H1 (cell line): ENCODE data around the gene ACTR1A. TPM values are rescaled to one million over a fixed set of nuclear protein-coding genes. Genes with fewer than 3 reads are reported as not detected.

Source experiments
- CTCF ChIA-PET: fragments of 300-600 bp; sonication (Branson Sonifier 250); formaldehyde crosslinking; loops from one replicate; lab custom pipeline; 2021; ENCODE audit not compliant: partially characterized antibody; lab: Charles Lee
- POLR2A ChIA-PET: fragments of 300-600 bp; sonication (Branson Sonifier 250); formaldehyde crosslinking; loops from one replicate; lab custom pipeline; 2021; ENCODE audit warnings: inconsistent platforms; ENCODE audit not compliant: partially characterized antibody; lab: Charles Lee
- DNase-seq, 2 experiments: peaks; one replicate each; pipeline versions ENCODE4 v3.0.0 to v3.0.0-alpha.2; 2010 to 2022; ENCODE audit warnings: low spot score in 2 of 2, low read depth in 1 of 2, mixed read lengths in 1 of 2
- FAIRE-seq: peaks from 2 replicates; lab custom pipeline; 2011; peaks lifted over from hg19 to GRCh38; lab: Jason Lieb, UNC
- H2AFZ ChIP-seq: 2 replicates; pipeline ENCODE4 v1.8.1; 2012; ENCODE audit warnings: low read length, inconsistent platforms
- H2AK5ac ChIP-seq: 2 replicates; pipeline ENCODE4 v1.6.1; 2013; ENCODE audit warnings: low read depth, low read length
- H2BK120ac ChIP-seq: replicated peaks from 2 replicates; pipeline ENCODE3; 2013; ENCODE audit warnings: low read depth, low read length, inconsistent platforms
- H2BK12ac ChIP-seq: 2 replicates; pipeline ENCODE4 v1.6.1; 2013; ENCODE audit warnings: low read depth, low read length
- H2BK15ac ChIP-seq: 2 replicates; pipeline ENCODE4 v1.6.1; 2013; ENCODE audit warnings: low read length
- H2BK20ac ChIP-seq: 2 replicates; pipeline ENCODE4 v1.6.1; 2013; ENCODE audit warnings: low read length
- H2BK5ac ChIP-seq: 2 replicates; pipeline ENCODE4 v1.6.1; 2013; ENCODE audit warnings: low read depth, low read length
- H3K14ac ChIP-seq: 2 replicates; pipeline ENCODE4 v1.6.1; 2013; ENCODE audit warnings: inconsistent platforms; ENCODE audit not compliant: insufficient read length
- H3K18ac ChIP-seq: 2 replicates; pipeline ENCODE4 v1.6.1; 2013; ENCODE audit warnings: low read length; ENCODE audit errors: extremely low read depth
- H3K23ac ChIP-seq: 2 replicates; pipeline ENCODE4 v1.6.1; 2013; ENCODE audit warnings: inconsistent platforms; ENCODE audit not compliant: insufficient read length
- H3K23me2 ChIP-seq: 2 replicates; pipeline ENCODE4 v1.6.1; 2013; ENCODE audit warnings: low read depth, low read length
- H3K27ac ChIP-seq: 2 replicates; pipeline ENCODE4 v1.6.1; 2011; ENCODE audit warnings: low read depth, low read length, inconsistent platforms
- H3K27me3 ChIP-seq, 4 experiments: replicated peaks in 1 of 4; 1 replicate in 1 of 4; 2 replicates in 3 of 4; pipeline versions ENCODE4 v1.6.1 to v1.8.1; 2011 to 2013; ENCODE audit warnings: low read length in 3 of 4, mild to moderate bottlenecking in 3 of 4, inconsistent platforms in 2 of 4, mixed read lengths in 2 of 4, moderate library complexity in 1 of 4; ENCODE audit not compliant: control insufficient read depth in 3 of 4, insufficient read depth in 3 of 4; ENCODE audit errors: extremely low read depth in 1 of 4
- H3K36me3 ChIP-seq, 4 experiments: 2 replicates each; pipeline versions ENCODE4 v1.6.1 to v1.8.1; 2011 to 2013; ENCODE audit warnings: mild to moderate bottlenecking in 4 of 4, low read length in 3 of 4, moderate library complexity in 2 of 4, control low read depth in 1 of 4, inconsistent platforms in 1 of 4; ENCODE audit not compliant: insufficient read depth in 4 of 4, control insufficient read depth in 2 of 4
- H3K4ac ChIP-seq: replicated peaks from 2 replicates; pipeline ENCODE3; 2013; ENCODE audit warnings: low read length, low read depth, mixed read lengths, inconsistent platforms; ENCODE audit not compliant: insufficient read length
- H3K4me1 ChIP-seq, 4 experiments: replicated peaks in 1 of 4; 1 replicate in 1 of 4; 2 replicates in 3 of 4; pipeline versions ENCODE4 v1.6.1 to v1.8.1; 2011 to 2013; ENCODE audit warnings: low read length in 3 of 4, inconsistent platforms in 2 of 4, mixed read lengths in 1 of 4; ENCODE audit not compliant: insufficient read depth in 4 of 4, control insufficient read depth in 3 of 4
- H3K4me2 ChIP-seq, 2 experiments: 2 replicates each; pipeline versions ENCODE4 v1.6.1 to v1.8.1; 2011 to 2013; ENCODE audit warnings: low read depth in 2 of 2, low read length in 2 of 2, control low read depth in 1 of 2, inconsistent platforms in 1 of 2, mild to moderate bottlenecking in 1 of 2; ENCODE audit not compliant: insufficient read depth in 1 of 2
- H3K4me3 ChIP-seq, 4 experiments: fragments of 200-600, 300-600 bp in 1 of 4; sonication (generic), shearing (Covaris generic), sonication (Bioruptor Twin) in 1 of 4; 2 replicates each; pipeline versions ENCODE4 v1.5.1 to v1.8.1; 2011 to 2016; ENCODE audit warnings: low read length in 4 of 4, low read depth in 3 of 4, control low read depth in 2 of 4, inconsistent platforms in 2 of 4, mild to moderate bottlenecking in 2 of 4, mixed read lengths in 1 of 4, moderate library complexity in 1 of 4; ENCODE audit not compliant: insufficient read depth in 2 of 4; ENCODE audit errors: extremely low read depth in 1 of 4
- H3K56ac ChIP-seq: replicated peaks from 2 replicates; pipeline ENCODE3; 2013; ENCODE audit warnings: low read depth, mild to moderate bottlenecking, mixed read lengths, low read length, inconsistent platforms; ENCODE audit not compliant: insufficient read length
- H3K79me1 ChIP-seq: 2 replicates; pipeline ENCODE4 v1.6.1; 2013; ENCODE audit warnings: low read depth, low read length, control low read depth
- H3K79me2 ChIP-seq, 2 experiments: 2 replicates each; pipeline versions ENCODE4 v1.6.1 to v1.8.1; 2012 to 2013; ENCODE audit warnings: low read length in 2 of 2, mild to moderate bottlenecking in 2 of 2, inconsistent platforms in 1 of 2; ENCODE audit not compliant: insufficient read depth in 2 of 2, control insufficient read depth in 1 of 2
- H3K9ac ChIP-seq, 4 experiments: replicated peaks in 1 of 4; 1 replicate in 1 of 4; 2 replicates in 3 of 4; pipeline versions ENCODE4 v1.6.1 to v1.8.1; 2011 to 2013; ENCODE audit warnings: low read depth in 3 of 4, low read length in 3 of 4, control low read depth in 2 of 4, mild to moderate bottlenecking in 2 of 4, moderate library complexity in 2 of 4, inconsistent platforms in 1 of 4; ENCODE audit errors: extremely low read depth in 1 of 4
- H3K9me3 ChIP-seq, 2 experiments: 2 replicates each; pipeline versions ENCODE4 v1.6.1 to v1.8.1; 2012 to 2013; ENCODE audit warnings: mild to moderate bottlenecking in 2 of 2, moderate library complexity in 2 of 2, control low read depth in 1 of 2, inconsistent platforms in 1 of 2, low read depth in 1 of 2, low read length in 1 of 2, mixed read lengths in 1 of 2; ENCODE audit not compliant: insufficient read depth in 2 of 2
- H4K20me1 ChIP-seq, 2 experiments: replicated peaks in 1 of 2; 2 replicates each; pipeline versions ENCODE3 to v1.8.1; 2011 to 2013; ENCODE audit warnings: inconsistent platforms in 2 of 2, low read length in 2 of 2, mild to moderate bottlenecking in 1 of 2; ENCODE audit not compliant: insufficient read depth in 2 of 2, control insufficient read depth in 1 of 2
- H4K5ac ChIP-seq: 2 replicates; pipeline ENCODE4 v1.6.1; 2013; ENCODE audit warnings: low read length, low read depth, mixed read lengths, inconsistent platforms; ENCODE audit not compliant: insufficient read length
- H4K8ac ChIP-seq: 2 replicates; pipeline ENCODE4 v1.8.0; 2013; ENCODE audit warnings: mild to moderate bottlenecking, moderate library complexity, low read length, inconsistent platforms; ENCODE audit not compliant: insufficient read depth; ENCODE audit errors: extremely low read depth
- H4K91ac ChIP-seq: replicated peaks from 2 replicates; pipeline ENCODE3; 2013; ENCODE audit warnings: low read length, mixed read lengths, inconsistent platforms; ENCODE audit not compliant: insufficient read length
- EP300 ChIP-seq, 2 experiments: IDR thresholded peaks; 1 replicate in 1 of 2; 2 replicates in 1 of 2; pipeline ENCODE4 v1.6.1; 2011 to 2012; ENCODE audit warnings: low read depth in 2 of 2, low read length in 2 of 2, mild to moderate bottlenecking in 2 of 2, borderline replicate concordance in 1 of 2, inconsistent platforms in 1 of 2, moderate library complexity in 1 of 2
- RFX5 ChIP-seq: IDR thresholded peaks from 2 replicates; pipeline ENCODE4 v1.6.1; 2011; ENCODE audit warnings: low read depth, low read length, improper control_type of control experiment, borderline replicate concordance
- SP4 ChIP-seq: IDR thresholded peaks from 2 replicates; pipeline ENCODE4 v1.6.1; 2012; ENCODE audit warnings: low read length, inconsistent platforms
- TCF12 ChIP-seq: IDR thresholded peaks from 2 replicates; pipeline ENCODE4 v1.6.1; 2011; ENCODE audit warnings: low read depth, mild to moderate bottlenecking, low read length
- WGBS, 2 experiments: shearing (Covaris generic) in 1 of 2; methylation state at CpG; one replicate each; pipeline versions ENCODE4 v1.1.6 to v1.1.7; 2013 to 2015; ENCODE audit warnings: low lambda C conversion rate in 2 of 2, mixed read lengths in 2 of 2, inconsistent platforms in 1 of 2, low coverage in 1 of 2, missing lambda C conversion rate in 1 of 2; ENCODE audit not compliant: insufficient replicate concordance in 2 of 2, insufficient coverage in 1 of 2, insufficient read length in 1 of 2; ENCODE audit errors: extremely low coverage in 1 of 2, missing lambda C conversion rate in 1 of 2; 5-methylcytosine and 5-hydroxymethylcytosine counted together
- polyA plus RNA-seq, 7 experiments: library from polyadenylated mRNA; depleted of rRNA in 3 of 7; stranded (reverse) in 5 of 7; unstranded in 2 of 7; fragments of >200 nt in 5 of 7; fragments of 200-250 nt in 2 of 7; gene quantifications; 1 replicate in 5 of 7; 2 replicates in 1 of 7; 4 replicates in 1 of 7; pipeline versions ENCODE4 v1.2.1 to v1.2.3, GENCODE V29; 2011 to 2013; ENCODE audit warnings: missing spikeins in 2 of 7, mixed read lengths in 2 of 7
- total RNA-seq: library from RNA; stranded (reverse); fragmentation: NEBNext Ultra II Directional; extraction: Animal tissue kit (Norgen Biotek cat#: 25700); gene quantifications from 2 replicates; pipeline ENCODE4 v1.2.1, GENCODE V29; 2021

Gene ACTR1A
- total and polyA plus RNA-seq, 2 of the 8 experiments (the other 6 are each of a cell fraction or from before 2014, with no cell fraction given), result 78.6 to 86.3 TPM

- H3K4ac ChIP-seq, result no peak overlapping the region
- H2BK12ac ChIP-seq, result no peak overlapping the region
- H2BK20ac ChIP-seq, result no peak overlapping the region
- no peak overlapping the region for H3K4me2 ChIP-seq
- TF ChIP-seq RFX5, result no peak
- TF ChIP-seq EP300 (IDR thresholded peaks at IDR 0.05; ENCODE audit: borderline replicate concordance in 1 of 2, low read depth in 2 of 2, low read length in 2 of 2), result no peak
- TF ChIP-seq TCF12, result no peak
- no peak for TF ChIP-seq SP4
- TF ChIP-seq, all 59 proteins: peak for 0
- H2AK5ac ChIP-seq, result no peak overlapping the region
- H3K79me2 ChIP-seq, result no peaks in the 10 kb centered on the region
- peaks cover 5% of the 10 kb centered on the region; the same call in 1 of the 2 replicates for H3K23me2 ChIP-seq
- peaks cover 0 to 6% (median 2%) of the 10 kb centered on the region in 4 experiments; a peak in 3 of 8 replicates for H3K36me3 ChIP-seq
- H3K27me3 ChIP-seq, result peaks cover 0 to 5% (median 0%) of the 10 kb centered on the region in 4 experiments; a peak in 1 of 7 replicates
- H3K27ac ChIP-seq, result no peak overlapping the region
- H3K79me1 ChIP-seq, result no peaks in the 10 kb centered on the region; the same call in 1 of the 2 replicates
- DNase-seq, result no peak
- 81% methylated on average over 3 of the region's 3 CpGs; no CpG with 5 or more reads in 1 of the 2 experiments for WGBS, 2 experiments
- H4K20me1 ChIP-seq, result no peaks in the 10 kb centered on the region
- no peak overlapping the region for H4K91ac ChIP-seq
- ChIA-PET CTCF (interaction anchor here (0.6 to 1.8 kb wide), 7 partner anchors 9 to 296 kb away, joined by 3 to 10 read pairs (median 4); no protein-coding TSS in a partner anchor), POLR2A (interaction anchor here (0.7 to 2.4 kb wide), 4 partner anchors 9 to 114 kb away, joined by 3 to 6 read pairs (median 4); partner anchors contain the start of gene FBXL15)
- no peaks in the 10 kb centered on the region for H3K9me3 ChIP-seq
- no peak overlapping the region for H3K14ac ChIP-seq
- H3K4me1 ChIP-seq, result peaks cover 8 to 24% (median 13%) of the 10 kb centered on the region in 4 experiments
- no peak overlapping the region for H2BK15ac ChIP-seq
- no peak overlapping the region for H3K56ac ChIP-seq
- FAIRE-seq, result no peak
- no peak overlapping the region for H4K8ac ChIP-seq
- no peak overlapping the region for H2BK120ac ChIP-seq
- H3K18ac ChIP-seq, result no peak overlapping the region
- H4K5ac ChIP-seq, result no peak overlapping the region
- H2AFZ ChIP-seq, result no peak overlapping the region
- no peak overlapping the region for H3K9ac ChIP-seq
- H3K23ac ChIP-seq, result no peak overlapping the region
- no peak overlapping the region for H2BK5ac ChIP-seq
- no peak overlapping the region for H3K4me3 ChIP-seq
These were observed 37.0 kb downstream of the ACTR1A start for GRCh38 chr10:102465466-102465865.
